ENCODE data around the gene DOCK9. TPM values are rescaled to one million over a fixed set of nuclear protein-coding genes. Genes with fewer than 3 reads are reported as not detected.

DOCK9 gene
- total RNA-seq, 1 experiment from 2014 or later = 4.5 TPM

GRCh38 chr13:98892821-98893220 is 85.0 kb downstream of the DOCK9 start:
- peak overlapping the region; percentile 39 for H3K27ac ChIP-seq (ENCODE audit: low read depth, low read length, poor library complexity, severe bottlenecking)

DNA sequence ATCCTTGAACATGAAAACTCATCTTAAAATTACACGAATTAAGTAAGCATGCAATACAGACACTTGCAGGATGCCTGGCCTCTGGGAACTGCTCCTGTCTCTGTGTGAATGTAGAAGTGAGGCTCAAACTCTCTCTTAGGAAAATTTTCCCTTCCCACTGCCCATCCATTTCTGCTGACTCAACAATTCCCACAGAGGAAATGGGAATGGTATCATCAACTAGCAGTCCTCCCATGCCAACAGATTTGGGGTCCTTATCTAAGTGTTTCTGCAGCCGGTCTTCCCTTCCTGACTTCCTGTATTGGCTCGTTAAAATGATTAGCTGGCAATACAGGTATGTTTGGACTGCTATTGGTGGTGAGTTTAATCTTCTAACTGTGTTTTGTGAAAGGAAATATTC is 85.8 kb downstream of the DOCK9 start:
- peaks cover 50% of the 10 kb centered on the region for H3K4me1 ChIP-seq (ENCODE audit: insufficient read depth, low read length, poor library complexity, severe bottlenecking)
- no peak for TF ChIP-seq EZH2 (IDR thresholded peaks at IDR 0.05; ENCODE audit: borderline replicate concordance, low read depth, low read length, poor library complexity, severe bottlenecking)
- TF ChIP-seq, protein P1, sequence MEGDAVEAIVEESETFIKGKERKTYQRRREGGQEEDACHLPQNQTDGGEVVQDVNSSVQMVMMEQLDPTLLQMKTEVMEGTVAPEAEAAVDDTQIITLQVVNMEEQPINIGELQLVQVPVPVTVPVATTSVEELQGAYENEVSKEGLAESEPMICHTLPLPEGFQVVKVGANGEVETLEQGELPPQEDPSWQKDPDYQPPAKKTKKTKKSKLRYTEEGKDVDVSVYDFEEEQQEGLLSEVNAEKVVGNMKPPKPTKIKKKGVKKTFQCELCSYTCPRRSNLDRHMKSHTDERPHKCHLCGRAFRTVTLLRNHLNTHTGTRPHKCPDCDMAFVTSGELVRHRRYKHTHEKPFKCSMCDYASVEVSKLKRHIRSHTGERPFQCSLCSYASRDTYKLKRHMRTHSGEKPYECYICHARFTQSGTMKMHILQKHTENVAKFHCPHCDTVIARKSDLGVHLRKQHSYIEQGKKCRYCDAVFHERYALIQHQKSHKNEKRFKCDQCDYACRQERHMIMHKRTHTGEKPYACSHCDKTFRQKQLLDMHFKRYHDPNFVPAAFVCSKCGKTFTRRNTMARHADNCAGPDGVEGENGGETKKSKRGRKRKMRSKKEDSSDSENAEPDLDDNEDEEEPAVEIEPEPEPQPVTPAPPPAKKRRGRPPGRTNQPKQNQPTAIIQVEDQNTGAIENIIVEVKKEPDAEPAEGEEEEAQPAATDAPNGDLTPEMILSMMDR (conservative IDR thresholded peaks at IDR 0.05; ENCODE audit: low read depth, low read length) = no peak
- no peak for DNase-seq (ENCODE audit: low spot score)
- H3K36me3 ChIP-seq (ENCODE audit: insufficient read depth, low read length, poor library complexity, severe bottlenecking) = no peaks in the 10 kb centered on the region
- BruUV-seq (replicated peaks) = no TSS peak
- CTCF ChIA-PET = no interaction called here
- intact Hi-C loops (cut with micrococcal nuclease; ENCODE audit: unreplicated experiment) = no loop called here
- POLR2A ChIA-PET (ENCODE audit: low non-redundant PET) = no interaction called here
- H3K9me3 ChIP-seq (ENCODE audit: low read depth, low read length, poor library complexity, severe bottlenecking) = no peaks in the 10 kb centered on the region
- H3K4me3 ChIP-seq (ENCODE audit: low read depth, low read length, poor library complexity, severe bottlenecking) = no peak overlapping the region
- peak overlapping the region; percentile 39 for H3K27ac ChIP-seq (ENCODE audit: low read depth, low read length, poor library complexity, severe bottlenecking)
- no peaks in the 10 kb centered on the region for H3K27me3 ChIP-seq (replicated peaks; ENCODE audit: insufficient read depth, low read depth, low read length, poor library complexity)

More at GRCh38 chr13:98892821-98893220, 85.0 kb downstream of the DOCK9 start:
- Histone ChIP-seq H3K4me3 (ENCODE audit: low read depth, low read length, poor library complexity, severe bottlenecking) (peak overlapping the region; percentile 28), H3K27me3 (replicated peaks; ENCODE audit: insufficient read depth, low read depth, low read length, poor library complexity) (no peaks in the 10 kb centered on the region), H3K36me3 (ENCODE audit: insufficient read depth, low read length, poor library complexity, severe bottlenecking) (no peaks in the 10 kb centered on the region), H3K9me3 (ENCODE audit: low read depth, low read length, poor library complexity, severe bottlenecking) (no peaks in the 10 kb centered on the region), H3K4me1 (ENCODE audit: insufficient read depth, low read length, poor library complexity, severe bottlenecking) (peaks cover 50% of the 10 kb centered on the region)
- BruUV-seq (replicated peaks) = no TSS peak
- peak; percentile 85 for DNase-seq (ENCODE audit: low spot score)
- POLR2A ChIA-PET (ENCODE audit: low non-redundant PET) = no interaction called here
- CTCF ChIA-PET = no interaction called here
- no peak for TF ChIP-seq EZH2 (IDR thresholded peaks at IDR 0.05; ENCODE audit: borderline replicate concordance, low read depth, low read length, poor library complexity, severe bottlenecking)
- TF ChIP-seq, protein P1 (conservative IDR thresholded peaks at IDR 0.05; ENCODE audit: low read depth, low read length) = no peak
- intact Hi-C loops (cut with micrococcal nuclease; ENCODE audit: unreplicated experiment) = no loop called here

DNA sequence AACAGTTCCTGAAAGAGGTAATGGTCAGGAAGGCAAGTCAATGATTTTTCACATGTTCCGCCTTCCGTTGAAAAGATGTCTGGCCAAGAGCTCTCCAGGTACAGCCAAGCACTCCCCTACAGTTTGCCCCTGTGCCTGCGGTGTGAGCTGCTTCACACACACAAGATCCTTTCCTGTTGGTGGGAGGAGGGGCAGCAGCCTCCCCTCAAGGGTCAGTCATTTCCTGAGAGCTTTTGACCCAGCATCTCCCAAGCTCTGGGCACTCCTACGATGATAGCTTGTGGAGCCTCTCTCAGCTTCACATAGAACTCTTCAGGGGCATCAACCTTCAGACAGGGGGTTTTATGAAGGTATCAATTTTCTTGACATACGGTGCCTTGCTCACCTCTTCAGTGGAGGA is 86.9 kb downstream of the DOCK9 start:
- Histone ChIP-seq H3K4me3 (ENCODE audit: low read depth, low read length, poor library complexity, severe bottlenecking) (no peak overlapping the region), H3K27ac (ENCODE audit: low read depth, low read length, poor library complexity, severe bottlenecking) (no peak overlapping the region), H3K36me3 (ENCODE audit: insufficient read depth, low read length, poor library complexity, severe bottlenecking) (no peaks in the 10 kb centered on the region), H3K9me3 (ENCODE audit: low read depth, low read length, poor library complexity, severe bottlenecking) (no peaks in the 10 kb centered on the region), H3K27me3 (replicated peaks; ENCODE audit: insufficient read depth, low read depth, low read length, poor library complexity) (no peaks in the 10 kb centered on the region), H3K4me1 (ENCODE audit: insufficient read depth, low read length, poor library complexity, severe bottlenecking) (peaks cover 50% of the 10 kb centered on the region)
- DNase-seq (ENCODE audit: low spot score) = no peak
- CTCF ChIA-PET = no interaction called here
- POLR2A ChIA-PET (ENCODE audit: low non-redundant PET) = no interaction called here
- TF ChIP-seq, protein P1 (conservative IDR thresholded peaks at IDR 0.05; ENCODE audit: low read depth, low read length) = no peak
- BruUV-seq (replicated peaks) = no TSS peak
- intact Hi-C loops (cut with micrococcal nuclease; ENCODE audit: unreplicated experiment) = no loop called here

Data from A673 (cell line).